Trophoblast cell (in vitro differentiated cells and primary cell): ENCODE data around the gene SDK2.

Experiments used
- DNase-seq, 2 donors: peaks; one replicate each; pipeline ENCODE4 v3.0.0-alpha.2; 2016
- H2AFZ ChIP-seq: 2 replicates; pipeline ENCODE4 v1.6.1; 2013; ENCODE audit warnings: low read length, moderate library complexity, mild to moderate bottlenecking; ENCODE audit not compliant: insufficient read depth, poor library complexity
- H2AK5ac ChIP-seq: 2 replicates; pipeline ENCODE4 v1.6.1; 2013; ENCODE audit warnings: mild to moderate bottlenecking, low read length
- H2BK120ac ChIP-seq: 2 replicates; pipeline ENCODE4 v1.6.1; 2013; ENCODE audit warnings: low read length, mild to moderate bottlenecking, moderate library complexity; ENCODE audit not compliant: insufficient read depth, poor library complexity
- H2BK12ac ChIP-seq: 2 replicates; pipeline ENCODE4 v1.6.1; 2013; ENCODE audit warnings: mild to moderate bottlenecking, low read length, moderate library complexity
- H2BK5ac ChIP-seq: 2 replicates; pipeline ENCODE4 v1.6.1; 2013; ENCODE audit warnings: low read length, low read depth, moderate library complexity, mild to moderate bottlenecking; ENCODE audit not compliant: poor library complexity
- H3K14ac ChIP-seq: 2 replicates; pipeline ENCODE4 v1.6.1; 2013; ENCODE audit warnings: mild to moderate bottlenecking, low read length
- H3K18ac ChIP-seq: 2 replicates; pipeline ENCODE4 v1.6.1; 2013; ENCODE audit warnings: mild to moderate bottlenecking, low read length
- H3K23ac ChIP-seq: 2 replicates; pipeline ENCODE4 v1.6.1; 2013; ENCODE audit warnings: low read length
- H3K27ac ChIP-seq: 2 replicates; pipeline ENCODE4 v1.5.1; 2013; ENCODE audit warnings: low read depth, mild to moderate bottlenecking, inconsistent platforms, low read length, moderate library complexity
- H3K27me3 ChIP-seq: 2 replicates; pipeline ENCODE4 v1.6.1; 2013; ENCODE audit warnings: inconsistent platforms, mild to moderate bottlenecking, low read length, moderate library complexity; ENCODE audit not compliant: insufficient read depth
- H3K36me3 ChIP-seq, 2 experiments: 1 replicate in 1 of 2; 2 replicates in 1 of 2; pipeline ENCODE4 v1.6.1; 2013; ENCODE audit warnings: low read length in 2 of 2, mild to moderate bottlenecking in 2 of 2, moderate library complexity in 1 of 2; ENCODE audit not compliant: insufficient read depth in 2 of 2, control insufficient read depth in 1 of 2
- H3K4ac ChIP-seq: 2 replicates; pipeline ENCODE4 v1.6.1; 2013; ENCODE audit warnings: low read depth, mild to moderate bottlenecking, low read length, moderate library complexity
- H3K4me1 ChIP-seq, 2 experiments: 1 replicate in 1 of 2; 2 replicates in 1 of 2; pipeline ENCODE4 v1.6.1; 2013; ENCODE audit warnings: low read length in 2 of 2, mild to moderate bottlenecking in 2 of 2, moderate library complexity in 1 of 2; ENCODE audit not compliant: insufficient read depth in 2 of 2, control insufficient read depth in 1 of 2
- H3K4me2 ChIP-seq: 2 replicates; pipeline ENCODE4 v1.6.1; 2013; ENCODE audit warnings: inconsistent platforms, mild to moderate bottlenecking, low read length, moderate library complexity
- H3K4me3 ChIP-seq: 2 replicates; pipeline ENCODE4 v1.5.1; 2013; ENCODE audit warnings: mild to moderate bottlenecking, low read depth, low read length, inconsistent platforms
- H3K79me1 ChIP-seq: one replicate; pipeline ENCODE4 v1.6.1; 2013; ENCODE audit warnings: low read length
- H3K79me2 ChIP-seq: 2 replicates; pipeline ENCODE4 v1.6.1; 2013; ENCODE audit warnings: low read length, mild to moderate bottlenecking; ENCODE audit not compliant: control insufficient read depth, insufficient read depth, poor library complexity
- H3K9ac ChIP-seq: 2 replicates; pipeline ENCODE4 v1.6.1; 2013; ENCODE audit warnings: mild to moderate bottlenecking, low read length
- H3K9me3 ChIP-seq: 2 replicates; pipeline ENCODE4 v1.6.1; 2013; ENCODE audit warnings: low read depth, mild to moderate bottlenecking, control low read depth, inconsistent platforms, low read length; ENCODE audit not compliant: insufficient read depth
- H4K12ac ChIP-seq: 2 replicates; pipeline ENCODE4 v1.6.1; 2013; ENCODE audit warnings: low read depth, mild to moderate bottlenecking, low read length, moderate library complexity
- H4K8ac ChIP-seq: 2 replicates; pipeline ENCODE4 v1.6.1; 2013; ENCODE audit warnings: low read depth, mild to moderate bottlenecking, low read length, moderate library complexity
- H4K91ac ChIP-seq: one replicate; pipeline ENCODE4 v1.6.1; 2013; ENCODE audit warnings: low read depth, mild to moderate bottlenecking, low read length, moderate library complexity
- WGBS: extraction: QIAGEN DNeasy Blood & Tissue Kit; methylation state at CpG from one replicate; pipeline ENCODE4 v1.1.7; 2013; ENCODE audit warnings: missing lambda C conversion rate; ENCODE audit not compliant: insufficient read length, insufficient coverage; ENCODE audit errors: extremely low coverage; 5-methylcytosine and 5-hydroxymethylcytosine counted together

Gene SDK2

GRCh38 chr17:73536700-73537605 lies 107.3 kb downstream of the SDK2 start:
- no peak overlapping the region for H3K23ac ChIP-seq
- WGBS: no CpG with 5 or more reads among the region's 28 CpGs
- peaks cover 0 to 2% of the 10 kb centered on the region in 2 experiments for H3K4me1 ChIP-seq

GRCh38 chr17:73535746-73536145 lies 108.5 kb downstream of the SDK2 start:
- Histone ChIP-seq H3K27me3 (no peaks in the 10 kb centered on the region), H3K4ac (no peak overlapping the region), H2AK5ac (no peak overlapping the region), H4K91ac (no peak overlapping the region), H2BK12ac (no peak overlapping the region), H4K12ac (no peak overlapping the region), H3K27ac (no peak overlapping the region), H3K79me1 (no peaks in the 10 kb centered on the region), H3K36me3 (no peaks in the 10 kb centered on the region), H3K79me2 (no peaks in the 10 kb centered on the region), H2BK120ac (no peak overlapping the region), H3K23ac (no peak overlapping the region), H3K14ac (no peak overlapping the region), H3K4me2 (no peak overlapping the region), H4K8ac (no peak overlapping the region), H3K9me3 (no peaks in the 10 kb centered on the region), H3K18ac (no peak overlapping the region), H2BK5ac (no peak overlapping the region), H3K9ac (no peak overlapping the region), H3K4me3 (no peak overlapping the region), H3K4me1 (peaks cover 0 to 2% of the 10 kb centered on the region in 2 experiments), H2AFZ (no peak overlapping the region)
- WGBS: no CpG with 5 or more reads among the region's 6 CpGs
- no peak for DNase-seq

More at GRCh38 chr17:73536700-73537605, 107.3 kb downstream of the SDK2 start:
- H3K79me1 ChIP-seq: no peaks in the 10 kb centered on the region
- no peak overlapping the region for H3K4me3 ChIP-seq
- no peaks in the 10 kb centered on the region for H3K27me3 ChIP-seq
- no peak overlapping the region for H4K91ac ChIP-seq
- DNase-seq: no peak
- no peak overlapping the region for H2BK5ac ChIP-seq
- no peaks in the 10 kb centered on the region for H3K36me3 ChIP-seq
- no peak overlapping the region for H4K8ac ChIP-seq
- no peak overlapping the region for H3K4ac ChIP-seq
- no peaks in the 10 kb centered on the region for H3K9me3 ChIP-seq
- no peak overlapping the region for H3K14ac ChIP-seq
- no peak overlapping the region for H2BK120ac ChIP-seq
- H2AK5ac ChIP-seq: no peak overlapping the region
- no peak overlapping the region for H3K27ac ChIP-seq
- no peak overlapping the region for H2BK12ac ChIP-seq
- H2AFZ ChIP-seq: no peak overlapping the region
- H3K79me2 ChIP-seq: no peaks in the 10 kb centered on the region
- no peak overlapping the region for H3K9ac ChIP-seq
- no peak overlapping the region for H3K4me2 ChIP-seq
- H3K18ac ChIP-seq: no peak overlapping the region
- no peak overlapping the region for H4K12ac ChIP-seq

GRCh38 chr17:73534209-73534909 lies 109.9 kb downstream of the SDK2 start:
- H3K27ac ChIP-seq: no peak overlapping the region
- H4K12ac ChIP-seq: no peak overlapping the region
- H4K8ac ChIP-seq: no peak overlapping the region
- H3K79me1 ChIP-seq: no peaks in the 10 kb centered on the region
- no peak overlapping the region for H4K91ac ChIP-seq
- H3K14ac ChIP-seq: no peak overlapping the region
- no peak overlapping the region for H2BK5ac ChIP-seq
- H3K4me2 ChIP-seq: no peak overlapping the region
- H2BK120ac ChIP-seq: no peak overlapping the region
- no peak for DNase-seq
- peaks cover 0 to 2% of the 10 kb centered on the region in 2 experiments for H3K4me1 ChIP-seq
- H3K27me3 ChIP-seq: no peaks in the 10 kb centered on the region
- no peak overlapping the region for H3K4ac ChIP-seq
- no peak overlapping the region for H2AK5ac ChIP-seq
- H2AFZ ChIP-seq: no peak overlapping the region
- no peak overlapping the region for H3K4me3 ChIP-seq
- H3K36me3 ChIP-seq: no peaks in the 10 kb centered on the region
- H3K9ac ChIP-seq: no peak overlapping the region
- no peaks in the 10 kb centered on the region for H3K79me2 ChIP-seq
- H3K9me3 ChIP-seq: no peaks in the 10 kb centered on the region
- no peak overlapping the region for H3K23ac ChIP-seq
- H2BK12ac ChIP-seq: no peak overlapping the region
- WGBS: no CpG with 5 or more reads among the region's 15 CpGs
- H3K18ac ChIP-seq: no peak overlapping the region

GRCh38 chr17:73533781-73534180 lies 110.5 kb downstream of the SDK2 start:
- Histone ChIP-seq H3K4me3 (no peak overlapping the region), H3K4me1 (peaks cover 0 to 2% of the 10 kb centered on the region in 2 experiments), H2BK120ac (no peak overlapping the region), H3K27me3 (no peaks in the 10 kb centered on the region), H3K36me3 (no peaks in the 10 kb centered on the region), H3K18ac (no peak overlapping the region), H4K12ac (no peak overlapping the region), H3K9me3 (no peaks in the 10 kb centered on the region), H3K4ac (no peak overlapping the region), H3K79me2 (no peaks in the 10 kb centered on the region), H2AFZ (no peak overlapping the region), H3K9ac (no peak overlapping the region), H4K8ac (no peak overlapping the region), H3K23ac (no peak overlapping the region), H3K79me1 (no peaks in the 10 kb centered on the region), H2AK5ac (no peak overlapping the region), H3K14ac (no peak overlapping the region), H3K4me2 (no peak overlapping the region), H4K91ac (no peak overlapping the region), H2BK12ac (no peak overlapping the region), H3K27ac (no peak overlapping the region), H2BK5ac (no peak overlapping the region)
- WGBS: no CpG with 5 or more reads among the region's 7 CpGs
- DNase-seq: no peak
